Activated T-helper 2 cell treated with anti-CD3 and anti-CD28 coated beads, Interferon-gamma antibody, Interleukin-2, Interleukin-4, amounts not matched to agents 10 μg/mL and 5 μg/mL and 100 μg/mL, durations not matched to agents 14 hours and 24 hours and 36 hours (primary cell): ENCODE data around the gene OR12D3. TPM values are rescaled to one million over a fixed set of nuclear protein-coding genes. Genes with fewer than 3 reads are reported as not detected.
"Not testable (repeated sequence)": the region's sequence is repeated elsewhere in the genome, so short reads cannot be mapped to it uniquely, and the experiment has no call there.

ENCODE experiments used
- DNase-seq: peaks from one replicate; pipeline ENCODE4 v3.0.0; 2021; ENCODE audit warnings: low spot score
- H3K27ac Mint-ChIP-seq: one replicate; pipeline ENCODE4 v1.8.0; 2021; ENCODE audit warnings: mixed read lengths
- H3K27me3 Mint-ChIP-seq: one replicate; pipeline ENCODE4 v1.8.0; 2021; ENCODE audit warnings: low read depth, mixed read lengths
- H3K36me3 Mint-ChIP-seq: one replicate; pipeline ENCODE4 v1.8.0; 2021; ENCODE audit warnings: low read depth, mixed read lengths
- H3K4me1 Mint-ChIP-seq: one replicate; pipeline ENCODE4 v1.8.0; 2021; ENCODE audit warnings: low read depth, mixed read lengths
- H3K4me3 Mint-ChIP-seq: one replicate; pipeline ENCODE4 v1.8.0; 2021; ENCODE audit warnings: low read depth, mild to moderate bottlenecking, moderate library complexity, mixed read lengths
- H3K9me3 Mint-ChIP-seq: one replicate; pipeline ENCODE4 v1.8.0; 2021; ENCODE audit warnings: mixed read lengths
- intact Hi-C: fragments of 100-400 bp; cut with micrococcal nuclease; formaldehyde crosslinking; loops from one replicate; pipeline ENCODE4 v1.15.1; 2023
- total RNA-seq: library from RNA; stranded (reverse); gene quantifications from 2 replicates; pipeline ENCODE4 v1.2.3, GENCODE V29; 2022

Gene OR12D3
- total RNA-seq, 1 donor from 2014 or later: not detected

GRCh38 chr6:29349348-29349747 is 25.7 kb downstream of the OR12D3 start:
- intact Hi-C loops, H3K27me3 Mint-ChIP-seq, H3K4me1 Mint-ChIP-seq, H3K36me3 Mint-ChIP-seq, H3K4me3 Mint-ChIP-seq, H3K27ac Mint-ChIP-seq, DNase-seq, H3K9me3 Mint-ChIP-seq: not testable (repeated sequence)

- no peaks in the 10 kb centered on the region for H3K9me3 Mint-ChIP-seq
- H3K4me3 Mint-ChIP-seq: no peak overlapping the region
- no peak for DNase-seq
- H3K36me3 Mint-ChIP-seq: no peaks in the 10 kb centered on the region
- H3K27ac Mint-ChIP-seq: no peak overlapping the region
- H3K27me3 Mint-ChIP-seq: no peaks in the 10 kb centered on the region
- intact Hi-C loops: no loop called here
- no peaks in the 10 kb centered on the region for H3K4me1 Mint-ChIP-seq
These were observed 29.7 kb downstream of the OR12D3 start for GRCh38 chr6:29345380-29345779.

GRCh38 chr6:29336269-29336668 is 38.8 kb downstream of the OR12D3 start:
- Mint-ChIP-seq H3K4me1 (no peaks in the 10 kb centered on the region), H3K4me3 (no peak overlapping the region), H3K27me3 (peaks cover 2% of the 10 kb centered on the region), H3K9me3 (no peaks in the 10 kb centered on the region), H3K27ac (no peak overlapping the region), H3K36me3 (no peaks in the 10 kb centered on the region)
- intact Hi-C loops: no loop called here
- no peak for DNase-seq

- Mint-ChIP-seq H3K27me3 (peaks cover 5% of the 10 kb centered on the region), H3K4me1 (no peaks in the 10 kb centered on the region), H3K4me3 (no peak overlapping the region), H3K9me3 (no peaks in the 10 kb centered on the region), H3K36me3 (no peaks in the 10 kb centered on the region), H3K27ac (no peak overlapping the region)
- intact Hi-C loops: no loop called here
- no peak for DNase-seq
These were observed 42.4 kb downstream of the OR12D3 start for GRCh38 chr6:29332676-29333075.

- H3K4me3 Mint-ChIP-seq: no peak overlapping the region
- H3K9me3 Mint-ChIP-seq: no peaks in the 10 kb centered on the region
- peaks cover 7% of the 10 kb centered on the region for H3K27me3 Mint-ChIP-seq
- H3K36me3 Mint-ChIP-seq: no peaks in the 10 kb centered on the region
- DNase-seq: no peak
- no peak overlapping the region for H3K27ac Mint-ChIP-seq
- no peaks in the 10 kb centered on the region for H3K4me1 Mint-ChIP-seq
- intact Hi-C loops: no loop called here
These were observed 49.3 kb downstream of the OR12D3 start for GRCh38 chr6:29325777-29326176.

Other genes starting within 250 kb of the OR12D3 start
- gene OR2J2, start 204.4 kb downstream of the OR12D3 start, total RNA-seq: not detected in 2 replicates
- gene OR14J1, start 73.6 kb downstream of the OR12D3 start, total RNA-seq: not detected in 2 replicates
- gene OR5V1, start 6.4 kb downstream of the OR12D3 start, total RNA-seq: not detected in 2 replicates
- gene OR12D2, start 20.3 kb upstream of the OR12D3 start, total RNA-seq: not detected in 2 replicates
- not detected in 2 replicates for gene OR12D1, start 39.6 kb upstream of the OR12D3 start, total RNA-seq
- gene OR10C1, start 64.0 kb upstream of the OR12D3 start, total RNA-seq: not detected in 2 replicates
- not detected in 2 replicates for gene OR11A1, start 81.8 kb upstream of the OR12D3 start, total RNA-seq
- not detected in 2 replicates for gene OR2H1, start 81.9 kb upstream of the OR12D3 start, total RNA-seq
- gene MAS1L, start 112.7 kb upstream of the OR12D3 start, total RNA-seq: not detected in 2 replicates
- gene UBD, start 184.4 kb upstream of the OR12D3 start, total RNA-seq: 0.34 TPM in 2 replicates
- not detected in 2 replicates for gene OR2H2, start 209.8 kb upstream of the OR12D3 start, total RNA-seq